ENCODE measurements around the gene GALNT7. TPM values are rescaled to one million over a fixed set of nuclear protein-coding genes. Genes with fewer than 3 reads are reported as not detected.

The GALNT7 gene
- total RNA-seq, 1 donor from 2014 or later = 67.8 TPM

DNA sequence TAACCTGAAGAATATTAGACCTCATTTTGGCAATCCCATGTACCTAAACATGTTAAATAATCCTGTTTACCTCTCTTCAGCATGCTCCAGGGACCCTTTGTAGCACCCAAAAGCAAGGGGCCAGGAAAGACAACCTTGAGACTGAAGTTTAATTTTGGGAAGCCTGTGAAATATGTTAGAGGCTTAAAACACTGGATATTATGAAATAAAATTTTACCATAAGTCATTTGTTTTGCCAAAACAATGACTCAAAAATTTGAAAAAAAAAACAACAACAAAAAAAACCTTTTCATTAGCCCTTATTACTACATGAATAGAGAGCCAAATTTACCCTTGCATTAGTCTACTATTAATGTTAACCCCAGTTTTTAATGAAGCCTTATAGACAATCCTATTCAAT lies 115.9 kb downstream of the GALNT7 start:
- peaks cover 4% of the 10 kb centered on the region for H3K9me3 Mint-ChIP-seq (ENCODE audit: low read depth)
- DNase-seq (ENCODE audit: low spot score, unreplicated experiment) = no peak
- H3K36me3 Mint-ChIP-seq (ENCODE audit: insufficient read depth) = peaks cover 24% of the 10 kb centered on the region
- peaks cover 18% of the 10 kb centered on the region for H3K4me1 Mint-ChIP-seq (ENCODE audit: low read depth)
- no peak overlapping the region for H3K27ac Mint-ChIP-seq
- TF ChIP-seq, protein P1, sequence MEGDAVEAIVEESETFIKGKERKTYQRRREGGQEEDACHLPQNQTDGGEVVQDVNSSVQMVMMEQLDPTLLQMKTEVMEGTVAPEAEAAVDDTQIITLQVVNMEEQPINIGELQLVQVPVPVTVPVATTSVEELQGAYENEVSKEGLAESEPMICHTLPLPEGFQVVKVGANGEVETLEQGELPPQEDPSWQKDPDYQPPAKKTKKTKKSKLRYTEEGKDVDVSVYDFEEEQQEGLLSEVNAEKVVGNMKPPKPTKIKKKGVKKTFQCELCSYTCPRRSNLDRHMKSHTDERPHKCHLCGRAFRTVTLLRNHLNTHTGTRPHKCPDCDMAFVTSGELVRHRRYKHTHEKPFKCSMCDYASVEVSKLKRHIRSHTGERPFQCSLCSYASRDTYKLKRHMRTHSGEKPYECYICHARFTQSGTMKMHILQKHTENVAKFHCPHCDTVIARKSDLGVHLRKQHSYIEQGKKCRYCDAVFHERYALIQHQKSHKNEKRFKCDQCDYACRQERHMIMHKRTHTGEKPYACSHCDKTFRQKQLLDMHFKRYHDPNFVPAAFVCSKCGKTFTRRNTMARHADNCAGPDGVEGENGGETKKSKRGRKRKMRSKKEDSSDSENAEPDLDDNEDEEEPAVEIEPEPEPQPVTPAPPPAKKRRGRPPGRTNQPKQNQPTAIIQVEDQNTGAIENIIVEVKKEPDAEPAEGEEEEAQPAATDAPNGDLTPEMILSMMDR (IDR thresholded peaks at IDR 0.05; ENCODE audit: unreplicated experiment) = no peak
- no peak overlapping the region for H3K4me3 Mint-ChIP-seq (ENCODE audit: low read depth)
- no peaks in the 10 kb centered on the region for H3K27me3 Mint-ChIP-seq

DNA sequence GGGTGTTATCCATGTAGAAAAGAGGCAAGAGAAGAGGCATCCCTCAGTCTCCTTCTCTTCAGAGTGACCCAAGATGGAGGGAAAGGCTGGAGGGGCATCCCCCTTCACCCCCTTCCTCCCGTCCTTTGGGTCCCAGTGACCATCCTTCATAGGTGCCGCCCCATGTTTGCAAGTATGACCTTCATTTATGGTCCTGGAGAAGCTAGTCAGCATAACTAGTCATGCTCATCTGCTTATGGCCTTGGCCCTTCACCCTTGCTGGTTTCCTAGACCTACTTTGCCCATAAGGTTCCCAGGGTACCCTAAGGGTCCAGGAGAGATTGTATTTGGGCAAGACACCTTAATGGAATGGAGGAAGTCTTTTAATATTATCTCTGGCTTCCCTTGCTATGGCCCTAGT lies 118.9 kb downstream of the GALNT7 start:
- peaks cover 22% of the 10 kb centered on the region for H3K36me3 Mint-ChIP-seq (ENCODE audit: insufficient read depth)
- peaks cover 4% of the 10 kb centered on the region for H3K9me3 Mint-ChIP-seq (ENCODE audit: low read depth)
- no peaks in the 10 kb centered on the region for H3K27me3 Mint-ChIP-seq

DNA sequence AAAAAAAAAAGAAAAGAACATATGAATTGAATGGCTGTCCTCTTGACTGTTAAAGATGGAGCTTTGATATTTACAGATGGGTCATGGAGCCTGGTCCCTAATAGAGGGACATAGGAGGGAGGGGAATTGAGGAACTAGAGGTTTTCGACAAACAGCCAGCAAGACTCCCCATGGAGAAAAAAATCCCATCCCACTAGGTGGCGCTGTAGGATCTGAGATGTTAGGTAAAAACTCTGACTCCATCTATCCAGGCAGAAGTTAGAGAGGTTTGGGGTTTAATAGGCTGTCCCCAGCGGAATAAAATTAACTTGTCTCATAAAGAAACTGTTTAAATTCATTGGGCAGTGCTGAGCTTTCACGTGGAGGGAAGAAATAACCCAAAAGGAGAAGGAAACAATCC lies 119.7 kb downstream of the GALNT7 start:
- H3K36me3 Mint-ChIP-seq (ENCODE audit: insufficient read depth) = peaks cover 21% of the 10 kb centered on the region
- no peaks in the 10 kb centered on the region for H3K27me3 Mint-ChIP-seq
- peaks cover 4% of the 10 kb centered on the region for H3K9me3 Mint-ChIP-seq (ENCODE audit: low read depth)
- peak overlapping the region; percentile 73 for H3K4me3 Mint-ChIP-seq (ENCODE audit: low read depth)
- peaks cover 24% of the 10 kb centered on the region for H3K4me1 Mint-ChIP-seq (ENCODE audit: low read depth)
- DNase-seq (ENCODE audit: low spot score, unreplicated experiment) = peak; percentile 60
- TF ChIP-seq, protein P1 (IDR thresholded peaks at IDR 0.05; ENCODE audit: unreplicated experiment) = peak; percentile 67
- H3K27ac Mint-ChIP-seq = peak overlapping the region; percentile 50

More for the DNA sequence above, 118.9 kb downstream of the GALNT7 start:
- TF ChIP-seq, protein P1 (IDR thresholded peaks at IDR 0.05; ENCODE audit: unreplicated experiment) = no peak
- no peak overlapping the region for H3K27ac Mint-ChIP-seq
- DNase-seq (ENCODE audit: low spot score, unreplicated experiment) = no peak
- no peak overlapping the region for H3K4me3 Mint-ChIP-seq (ENCODE audit: low read depth)
- H3K4me1 Mint-ChIP-seq (ENCODE audit: low read depth) = peaks cover 25% of the 10 kb centered on the region

DNA sequence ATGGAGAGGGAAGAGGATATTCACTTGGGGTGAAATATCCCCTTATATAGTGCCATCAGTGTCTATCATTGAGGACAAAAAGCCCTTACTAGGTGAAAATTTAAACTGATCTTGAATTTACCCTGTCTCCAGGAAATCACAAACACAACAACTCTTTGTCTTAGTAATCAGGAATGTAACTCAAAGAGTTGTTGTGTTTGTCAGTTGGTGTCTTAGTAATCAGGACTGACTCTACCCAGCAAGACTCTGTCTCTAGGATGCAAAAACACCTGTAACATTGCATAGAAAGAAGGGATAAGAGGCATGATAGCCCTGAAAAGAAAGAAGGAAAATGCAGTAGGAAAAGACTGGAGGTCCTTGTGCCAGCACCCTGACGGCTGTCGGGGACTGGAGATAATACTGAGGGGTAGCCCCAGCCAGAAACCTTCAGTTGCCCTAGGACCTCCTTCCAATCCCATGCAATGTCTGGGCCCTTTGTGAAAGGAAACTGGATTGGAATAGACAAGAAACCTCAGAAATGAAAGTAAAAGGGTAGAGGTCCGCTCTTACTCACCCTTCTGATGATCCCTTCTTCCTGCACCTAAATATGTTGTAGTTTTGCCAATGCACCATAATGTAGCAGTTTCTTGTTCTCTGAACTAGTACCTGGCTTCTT lies 120.2 kb downstream of the GALNT7 start:
- peaks cover 24% of the 10 kb centered on the region for H3K4me1 Mint-ChIP-seq (ENCODE audit: low read depth)
- peaks cover 21% of the 10 kb centered on the region for H3K36me3 Mint-ChIP-seq (ENCODE audit: insufficient read depth)
- peaks cover 4% of the 10 kb centered on the region for H3K9me3 Mint-ChIP-seq (ENCODE audit: low read depth)
- H3K27ac Mint-ChIP-seq = peak overlapping the region; percentile 87
- TF ChIP-seq, protein P1 (IDR thresholded peaks at IDR 0.05; ENCODE audit: unreplicated experiment) = no peak
- H3K27me3 Mint-ChIP-seq = no peaks in the 10 kb centered on the region
- peak overlapping the region; percentile 73 for H3K4me3 Mint-ChIP-seq (ENCODE audit: low read depth)
- DNase-seq (ENCODE audit: low spot score, unreplicated experiment) = no peak

DNA sequence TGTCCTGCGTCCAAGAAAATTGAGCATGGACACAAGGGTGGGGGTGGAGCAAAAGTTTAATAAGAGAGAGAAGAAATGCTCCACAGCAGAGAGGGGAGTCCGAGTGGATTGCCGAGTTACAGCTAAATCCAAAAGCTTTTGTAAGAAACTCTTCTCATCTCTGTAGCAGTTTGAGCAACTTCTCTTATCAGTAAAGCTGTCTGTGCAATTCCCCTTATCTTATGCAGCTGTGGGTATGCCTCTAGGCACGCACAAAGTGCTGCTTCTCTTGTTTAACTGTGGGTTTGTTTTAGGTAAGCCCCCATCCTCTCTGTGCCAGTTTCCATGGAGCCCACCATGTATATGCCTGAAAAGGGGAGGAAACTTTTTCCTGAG lies 120.7 kb downstream of the GALNT7 start:
- Mint-ChIP-seq H3K4me1 (ENCODE audit: low read depth) (peaks cover 24% of the 10 kb centered on the region), H3K4me3 (ENCODE audit: low read depth) (peak overlapping the region; percentile 73), H3K36me3 (ENCODE audit: insufficient read depth) (peaks cover 20% of the 10 kb centered on the region), H3K9me3 (ENCODE audit: low read depth) (peaks cover 4% of the 10 kb centered on the region), H3K27ac (peak overlapping the region; percentile 87), H3K27me3 (no peaks in the 10 kb centered on the region)
- TF ChIP-seq, protein P1 (IDR thresholded peaks at IDR 0.05; ENCODE audit: unreplicated experiment) = no peak
- DNase-seq (ENCODE audit: low spot score, unreplicated experiment) = no peak

Data from progenitor cell of endocrine pancreas (in vitro differentiated cells).